GM19468 (cell line): ENCODE data around the gene NXNL1.
A peak's percentile ranks its signal among the peaks of the same experiment; 100 is the strongest.
"Not testable (repeated sequence)": the region's sequence is repeated elsewhere in the genome, so short reads cannot be mapped to it uniquely, and the experiment has no call there.

Source experiments
- ATAC-seq: cut with Tn5 transposase; IDR thresholded peaks from one replicate; pipeline ENCODE4 v1.9.1; 2021; ENCODE audit warnings: mild to moderate bottlenecking, moderate library complexity, moderate number of reproducible peaks; ENCODE audit not compliant: unreplicated experiment; ENCODE audit errors: extremely low read depth

NXNL1 gene

GRCh38 chr19:17460372-17461230 is at the start of gene NXNL1:
Gene NXNL1 (minus strand): TSS chr19:17460926. CDS start chr19:17460869, 57 bp downstream.
- no peak for ATAC-seq

GRCh38 chr19:17508558-17508933 is 47.8 kb upstream of the NXNL1 start:
- not testable (repeated sequence) for ATAC-seq

GRCh38 chr19:17506745-17507144 is 46.0 kb upstream of the NXNL1 start:
- ATAC-seq: no peak

GRCh38 chr19:17505223-17505622 is 44.5 kb upstream of the NXNL1 start:
- no peak for ATAC-seq

- ATAC-seq: no peak
Observed at GRCh38 chr19:17504456-17504855, 43.7 kb upstream of the NXNL1 start.

- ATAC-seq: no peak
Observed at GRCh38 chr19:17504030-17504429, 43.3 kb upstream of the NXNL1 start.

- ATAC-seq: no peak
Observed at GRCh38 chr19:17503240-17503639, 42.5 kb upstream of the NXNL1 start.

- no peak for ATAC-seq
Observed at GRCh38 chr19:17500447-17501198, 39.9 kb upstream of the NXNL1 start.

GRCh38 chr19:17499648-17500446 is 39.1 kb upstream of the NXNL1 start:
- no peak for ATAC-seq

GRCh38 chr19:17499025-17499424 is 38.3 kb upstream of the NXNL1 start:
- ATAC-seq: not testable (repeated sequence)

GRCh38 chr19:17497149-17497798 is 36.5 kb upstream of the NXNL1 start:
- ATAC-seq: no peak

GRCh38 chr19:17496337-17496997 is 35.7 kb upstream of the NXNL1 start:
- ATAC-seq: peak; percentile 58

- no peak for ATAC-seq
Observed at GRCh38 chr19:17495639-17496296, 35.0 kb upstream of the NXNL1 start.

GRCh38 chr19:17491287-17491686 is 30.6 kb upstream of the NXNL1 start:
- no peak for ATAC-seq

GRCh38 chr19:17490411-17490810 is 29.7 kb upstream of the NXNL1 start:
- ATAC-seq: no peak

GRCh38 chr19:17489392-17490030 is 28.8 kb upstream of the NXNL1 start:
- ATAC-seq: no peak

GRCh38 chr19:17488593-17489391 is 28.1 kb upstream of the NXNL1 start:
- no peak for ATAC-seq
